GM12872 (cell line): ENCODE measurements around the gene FAM186B.
"Not testable (repeated sequence)": the region's sequence is repeated elsewhere in the genome, so short reads cannot be mapped to it uniquely, and the experiment has no call there.

ENCODE experiments used
- TF ChIP-seq, protein P1 (sequence below): IDR thresholded peaks from 3 replicates; pipeline ENCODE4 v1.5.1; 2011; ENCODE audit warnings: low read depth, mild to moderate bottlenecking, low read length, moderate library complexity; ENCODE audit not compliant: insufficient read depth

The FAM186B gene, protein sequence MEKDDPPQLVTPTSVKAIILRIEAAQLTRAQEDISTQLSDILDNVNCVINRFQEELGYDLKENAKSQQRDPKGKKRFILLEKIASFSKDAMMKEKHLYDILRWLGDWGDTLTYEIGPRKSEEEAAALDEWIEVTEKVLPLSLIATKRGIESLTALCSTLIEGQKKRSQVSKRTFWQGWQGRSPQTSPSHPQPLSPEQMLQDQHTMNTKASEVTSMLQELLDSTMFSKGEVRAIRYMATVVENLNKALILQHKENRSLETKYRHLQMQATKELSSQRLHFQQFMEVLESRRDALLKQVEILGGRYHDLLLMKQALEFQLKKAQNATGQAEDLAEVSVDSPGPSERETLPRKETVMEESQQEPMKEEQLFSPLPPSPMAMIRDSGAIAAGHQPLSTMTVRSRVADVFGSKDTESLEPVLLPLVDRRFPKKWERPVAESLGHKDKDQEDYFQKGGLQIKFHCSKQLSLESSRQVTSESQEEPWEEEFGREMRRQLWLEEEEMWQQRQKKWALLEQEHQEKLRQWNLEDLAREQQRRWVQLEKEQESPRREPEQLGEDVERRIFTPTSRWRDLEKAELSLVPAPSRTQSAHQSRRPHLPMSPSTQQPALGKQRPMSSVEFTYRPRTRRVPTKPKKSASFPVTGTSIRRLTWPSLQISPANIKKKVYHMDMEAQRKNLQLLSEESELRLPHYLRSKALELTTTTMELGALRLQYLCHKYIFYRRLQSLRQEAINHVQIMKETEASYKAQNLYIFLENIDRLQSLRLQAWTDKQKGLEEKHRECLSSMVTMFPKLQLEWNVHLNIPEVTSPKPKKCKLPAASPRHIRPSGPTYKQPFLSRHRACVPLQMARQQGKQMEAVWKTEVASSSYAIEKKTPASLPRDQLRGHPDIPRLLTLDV

DNA sequence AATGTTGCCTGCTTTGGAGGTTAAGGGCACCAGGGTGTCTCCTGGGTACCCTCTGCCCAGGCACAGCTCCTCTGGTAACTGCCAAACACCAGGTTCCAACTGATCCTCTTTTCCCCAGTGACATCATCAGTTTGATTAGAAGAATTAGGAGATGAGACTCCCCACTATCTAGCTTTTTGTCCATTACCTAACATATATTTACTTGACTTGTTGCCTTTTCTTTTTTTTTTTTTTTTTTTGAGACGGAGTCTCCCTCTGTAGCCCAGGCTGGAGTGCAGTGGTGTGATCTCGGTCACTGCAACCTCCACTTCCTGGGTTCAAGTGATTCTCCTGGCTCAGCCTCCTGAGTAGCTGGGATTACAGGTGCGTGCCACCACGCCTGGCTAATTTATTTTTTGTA lies at the start of gene FAM186B:
Gene FAM186B (minus strand): TSS at position 101 of the 400 bp plus-strand sequence. CDS start 162 bp downstream, outside the sequence.
- TF ChIP-seq, protein P1, sequence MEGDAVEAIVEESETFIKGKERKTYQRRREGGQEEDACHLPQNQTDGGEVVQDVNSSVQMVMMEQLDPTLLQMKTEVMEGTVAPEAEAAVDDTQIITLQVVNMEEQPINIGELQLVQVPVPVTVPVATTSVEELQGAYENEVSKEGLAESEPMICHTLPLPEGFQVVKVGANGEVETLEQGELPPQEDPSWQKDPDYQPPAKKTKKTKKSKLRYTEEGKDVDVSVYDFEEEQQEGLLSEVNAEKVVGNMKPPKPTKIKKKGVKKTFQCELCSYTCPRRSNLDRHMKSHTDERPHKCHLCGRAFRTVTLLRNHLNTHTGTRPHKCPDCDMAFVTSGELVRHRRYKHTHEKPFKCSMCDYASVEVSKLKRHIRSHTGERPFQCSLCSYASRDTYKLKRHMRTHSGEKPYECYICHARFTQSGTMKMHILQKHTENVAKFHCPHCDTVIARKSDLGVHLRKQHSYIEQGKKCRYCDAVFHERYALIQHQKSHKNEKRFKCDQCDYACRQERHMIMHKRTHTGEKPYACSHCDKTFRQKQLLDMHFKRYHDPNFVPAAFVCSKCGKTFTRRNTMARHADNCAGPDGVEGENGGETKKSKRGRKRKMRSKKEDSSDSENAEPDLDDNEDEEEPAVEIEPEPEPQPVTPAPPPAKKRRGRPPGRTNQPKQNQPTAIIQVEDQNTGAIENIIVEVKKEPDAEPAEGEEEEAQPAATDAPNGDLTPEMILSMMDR, result not testable (repeated sequence)

- TF ChIP-seq, protein P1, result no peak
Measured at GRCh38 chr12:49654715-49655114, 49.3 kb upstream of the FAM186B start.

DNA sequence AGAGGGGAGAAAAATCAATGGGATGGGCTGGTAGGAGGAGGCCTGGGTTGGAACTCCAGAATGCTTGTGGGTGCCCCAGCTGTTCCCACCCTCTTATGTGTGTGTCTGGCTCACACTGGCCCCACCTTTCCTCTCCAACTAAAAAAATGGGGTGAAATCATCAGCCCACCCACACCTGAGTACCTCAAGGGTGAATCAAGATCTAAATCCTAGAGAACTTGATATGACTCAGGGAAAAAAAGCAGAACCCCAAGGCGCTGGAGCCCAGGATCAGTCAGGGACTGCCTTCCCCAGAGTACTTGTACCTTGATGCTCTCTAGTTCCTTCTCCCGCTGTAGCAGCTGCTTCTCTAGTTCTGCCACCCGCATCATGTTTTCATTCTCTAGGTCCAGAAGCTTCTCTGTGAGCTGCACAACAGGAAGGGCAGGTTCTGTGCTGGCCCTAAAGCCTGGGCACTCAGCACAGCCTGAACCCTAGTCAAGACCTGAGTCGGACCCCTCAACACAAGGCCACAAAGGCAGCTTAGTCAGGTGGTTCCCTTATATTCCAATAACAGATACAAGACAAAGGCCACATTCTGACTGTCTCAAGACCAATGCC lies 47.6 kb upstream of the FAM186B start:
- TF ChIP-seq, protein P1, result no peak

GRCh38 chr12:49651855-49652254 lies 46.4 kb upstream of the FAM186B start:
- TF ChIP-seq, protein P1, result no peak

- TF ChIP-seq, protein P1, result no peak
Measured at GRCh38 chr12:49649892-49650291, 44.5 kb upstream of the FAM186B start.

DNA sequence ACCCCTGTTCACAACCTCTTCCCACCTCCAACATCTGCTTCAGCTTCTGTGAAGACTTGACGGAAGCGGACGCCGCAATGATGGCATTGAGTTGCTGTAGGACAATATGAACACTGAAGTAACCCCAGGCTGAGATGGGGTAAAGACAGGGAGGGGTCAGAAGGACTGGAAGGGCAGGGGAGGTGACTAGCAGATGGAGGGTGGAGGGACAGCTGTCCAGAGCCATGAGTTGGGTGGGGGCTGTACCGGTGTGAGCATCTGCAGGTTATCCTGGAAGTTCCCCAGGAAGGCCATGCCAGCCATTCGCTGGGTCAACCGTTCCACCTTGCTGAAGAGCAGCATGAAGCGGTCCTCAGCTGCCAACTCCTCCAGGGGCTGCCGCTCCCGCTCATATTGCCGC lies 44.0 kb upstream of the FAM186B start:
- TF ChIP-seq, protein P1, result no peak

- TF ChIP-seq, protein P1, result no peak
Measured at GRCh38 chr12:49648712-49649003, 43.2 kb upstream of the FAM186B start.
